Activated T-cell treated with anti-CD3 and anti-CD28 coated beads, Interleukin-2, amount 50 U/mL, for 72 hours (primary cell): ENCODE measurements around the gene NPHS2. TPM values are rescaled to one million over a fixed set of nuclear protein-coding genes. Genes with fewer than 3 reads are reported as not detected.

ENCODE experiments used
- ATAC-seq, 2 donors: fragments of 150-1000 bp; cut with Tn5 transposase; replicated peaks in 1 of 2; 2 replicates each; pipeline ENCODE4 v1.10.0; 2021; ENCODE audit warnings: moderate library complexity in 2 of 2, mild to moderate bottlenecking in 1 of 2
- DNase-seq, 2 donors: peaks; one replicate each; pipeline ENCODE4 v3.0.0; 2021 to 2022; ENCODE audit warnings: mixed read lengths in 1 of 2
- H3K27ac Mint-ChIP-seq: one replicate; pipeline ENCODE4 v1.8.0; 2022; ENCODE audit warnings: mild to moderate bottlenecking, moderate library complexity, mixed read lengths
- H3K27me3 Mint-ChIP-seq: one replicate; pipeline ENCODE4 v1.8.0; 2022; ENCODE audit warnings: low read depth, mixed read lengths
- H3K36me3 Mint-ChIP-seq, 2 donors: one replicate each; pipeline ENCODE4 v1.8.0; 2022; ENCODE audit warnings: mixed read lengths in 2 of 2, mild to moderate bottlenecking in 1 of 2; ENCODE audit not compliant: insufficient read depth in 2 of 2
- H3K4me1 Mint-ChIP-seq: one replicate; pipeline ENCODE4 v1.8.0; 2022; ENCODE audit warnings: low read depth, mixed read lengths
- H3K4me3 Mint-ChIP-seq, 2 donors: one replicate each; pipeline ENCODE4 v1.8.0; 2022; ENCODE audit warnings: mild to moderate bottlenecking in 2 of 2, mixed read lengths in 2 of 2, moderate library complexity in 2 of 2
- H3K9me3 Mint-ChIP-seq, 2 donors: one replicate each; pipeline ENCODE4 v1.8.0; 2022; ENCODE audit warnings: mixed read lengths in 2 of 2
- total RNA-seq, 2 donors: library from RNA; stranded (reverse); gene quantifications; one replicate each; pipeline ENCODE4 v1.2.3, GENCODE V29; 2022

NPHS2 gene
- total RNA-seq, 2 donors from 2014 or later = not detected

GRCh38 chr1:179516976-179517705 lies 58.6 kb downstream of the NPHS2 start:
- DNase-seq (no peak), ATAC-seq (no peak)
- Mint-ChIP-seq H3K27me3 (peaks cover 6% of the 10 kb centered on the region), H3K4me3 (no peak overlapping the region), H3K36me3 (peaks cover 0 to 1% of the 10 kb centered on the region in 2 donors), H3K27ac (no peak overlapping the region), H3K4me1 (no peaks in the 10 kb centered on the region), H3K9me3 (peaks cover 0 to 1% of the 10 kb centered on the region in 2 donors)

GRCh38 chr1:179510038-179510437 lies 65.7 kb downstream of the NPHS2 start:
- Mint-ChIP-seq H3K27ac (no peak overlapping the region), H3K4me1 (no peaks in the 10 kb centered on the region), H3K27me3 (peaks cover 5% of the 10 kb centered on the region), H3K4me3 (no peak overlapping the region), H3K9me3 (peaks cover 1 to 3% of the 10 kb centered on the region in 2 donors), H3K36me3 (peaks cover 0 to 1% of the 10 kb centered on the region in 2 donors)
- ATAC-seq (peak in 1 of 2 donors; percentile 35), DNase-seq (no peak)

- Mint-ChIP-seq H3K36me3 (peaks cover 0 to 1% of the 10 kb centered on the region in 2 donors), H3K27ac (no peak overlapping the region), H3K4me3 (no peak overlapping the region), H3K9me3 (peaks cover 1 to 3% of the 10 kb centered on the region in 2 donors), H3K4me1 (no peaks in the 10 kb centered on the region), H3K27me3 (peaks cover 5% of the 10 kb centered on the region)
- ATAC-seq (no peak), DNase-seq (no peak)
Observed at GRCh38 chr1:179509384-179509783, 66.4 kb downstream of the NPHS2 start.

- H3K27me3 Mint-ChIP-seq = no peaks in the 10 kb centered on the region
- DNase-seq (no peak), ATAC-seq (no peak)
- H3K4me3 Mint-ChIP-seq = no peak overlapping the region
- no peak overlapping the region for H3K27ac Mint-ChIP-seq
- H3K9me3 Mint-ChIP-seq = no peaks in the 10 kb centered on the region
- no peaks in the 10 kb centered on the region for H3K36me3 Mint-ChIP-seq
- H3K4me1 Mint-ChIP-seq = no peaks in the 10 kb centered on the region
Observed at GRCh38 chr1:179506199-179506598, 69.5 kb downstream of the NPHS2 start.

Other genes with a start within 250 kb of the NPHS2 start
- under 1 TPM; 0.43 to 0.44 TPM for gene AXDND1, start 210.0 kb downstream of the NPHS2 start, total RNA-seq
- gene TDRD5, start 15.9 kb upstream of the NPHS2 start, total RNA-seq = not detected
- gene FAM163A, start 167.3 kb upstream of the NPHS2 start, total RNA-seq = not detected